ENCODE data around the gene RASA3.

- TF ChIP-seq, protein P1, sequence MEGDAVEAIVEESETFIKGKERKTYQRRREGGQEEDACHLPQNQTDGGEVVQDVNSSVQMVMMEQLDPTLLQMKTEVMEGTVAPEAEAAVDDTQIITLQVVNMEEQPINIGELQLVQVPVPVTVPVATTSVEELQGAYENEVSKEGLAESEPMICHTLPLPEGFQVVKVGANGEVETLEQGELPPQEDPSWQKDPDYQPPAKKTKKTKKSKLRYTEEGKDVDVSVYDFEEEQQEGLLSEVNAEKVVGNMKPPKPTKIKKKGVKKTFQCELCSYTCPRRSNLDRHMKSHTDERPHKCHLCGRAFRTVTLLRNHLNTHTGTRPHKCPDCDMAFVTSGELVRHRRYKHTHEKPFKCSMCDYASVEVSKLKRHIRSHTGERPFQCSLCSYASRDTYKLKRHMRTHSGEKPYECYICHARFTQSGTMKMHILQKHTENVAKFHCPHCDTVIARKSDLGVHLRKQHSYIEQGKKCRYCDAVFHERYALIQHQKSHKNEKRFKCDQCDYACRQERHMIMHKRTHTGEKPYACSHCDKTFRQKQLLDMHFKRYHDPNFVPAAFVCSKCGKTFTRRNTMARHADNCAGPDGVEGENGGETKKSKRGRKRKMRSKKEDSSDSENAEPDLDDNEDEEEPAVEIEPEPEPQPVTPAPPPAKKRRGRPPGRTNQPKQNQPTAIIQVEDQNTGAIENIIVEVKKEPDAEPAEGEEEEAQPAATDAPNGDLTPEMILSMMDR (IDR thresholded peaks at IDR 0.05 in 2 of 3, conservative IDR thresholded peaks at IDR 0.05 in 1 of 3; ENCODE audit: control insufficient read depth in 2 of 3, extremely low read depth in 1 of 3, insufficient read depth in 1 of 3, low read depth in 3 of 3, low read length in 3 of 3): no peak
- no peak for TF ChIP-seq NR2C2 (IDR thresholded peaks at IDR 0.05; ENCODE audit: borderline replicate concordance, control insufficient read depth, insufficient read length, low read depth)
- TF ChIP-seq FOXM1 (IDR thresholded peaks at IDR 0.05; ENCODE audit: low read depth, low read length): no peak
- no peak for TF ChIP-seq GATAD2B (conservative IDR thresholded peaks at IDR 0.05; ENCODE audit: low read depth)
- TF ChIP-seq FOS (IDR thresholded peaks at IDR 0.05; ENCODE audit: borderline replicate concordance, extremely low read depth, insufficient read length): no peak
These were observed 94.7 kb downstream of the RASA3 start for GRCh38 chr13:114037674-114038073.

All from GM12878 (cell line).